GM18508 (cell line): ENCODE data around the gene GUK1.
"Not testable (repeated sequence)": the region's sequence is repeated elsewhere in the genome, so short reads cannot be mapped to it uniquely, and the experiment has no call there.

Experiments used
- ATAC-seq: cut with Tn5 transposase; IDR thresholded peaks from one replicate; pipeline ENCODE4 v1.9.1; 2021; ENCODE audit warnings: moderate number of reproducible peaks; ENCODE audit not compliant: insufficient read depth, unreplicated experiment

Gene GUK1

DNA sequence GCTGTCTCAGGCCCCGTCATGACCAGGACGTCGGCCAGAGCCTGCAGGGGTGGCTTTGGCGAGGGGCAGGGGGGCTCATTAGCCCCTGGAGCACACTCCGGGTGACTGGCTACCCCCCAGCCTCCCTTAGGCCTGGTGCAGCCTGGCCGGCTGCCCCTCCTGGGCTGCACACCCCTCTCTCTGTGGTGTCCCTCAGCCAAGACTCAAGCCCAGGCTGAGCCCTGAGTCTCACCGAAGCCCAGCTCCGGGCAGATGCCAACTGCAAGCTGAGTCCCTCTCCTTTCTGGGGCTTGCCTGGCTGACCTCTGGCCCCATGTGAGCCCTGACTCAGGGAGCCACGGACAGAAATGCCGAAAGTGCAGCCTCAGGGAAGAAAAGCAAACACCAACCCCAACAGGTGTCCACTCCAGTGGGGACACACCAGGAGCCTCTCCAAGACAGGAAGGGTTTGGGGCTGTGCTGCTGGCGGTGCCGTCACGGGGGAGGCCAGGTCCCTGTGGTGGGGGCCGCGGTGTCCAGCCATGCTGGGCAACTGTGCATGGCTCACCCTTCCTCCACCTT is 20.2 kb downstream of the GUK1 start:
- ATAC-seq, result no peak

DNA sequence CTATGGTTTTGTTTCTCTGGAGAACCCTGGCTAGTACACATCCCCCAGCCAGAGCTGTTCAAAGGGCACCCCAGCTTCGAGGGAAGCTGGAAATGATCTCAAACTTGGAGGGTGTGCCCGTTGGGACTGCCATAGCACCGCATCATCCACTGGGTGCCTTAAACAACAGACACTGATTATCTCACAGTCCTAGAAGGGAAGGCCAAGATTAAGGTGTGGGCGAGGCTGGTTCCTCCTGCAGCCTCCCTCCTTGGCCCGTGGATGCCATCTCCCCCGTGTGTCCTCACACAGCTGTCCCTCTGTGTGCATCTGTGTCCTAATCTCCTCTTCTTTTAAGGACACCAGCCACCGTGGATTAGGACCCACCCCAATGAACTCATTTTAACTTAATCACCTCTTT is 21.3 kb downstream of the GUK1 start:
- ATAC-seq, result no peak

DNA sequence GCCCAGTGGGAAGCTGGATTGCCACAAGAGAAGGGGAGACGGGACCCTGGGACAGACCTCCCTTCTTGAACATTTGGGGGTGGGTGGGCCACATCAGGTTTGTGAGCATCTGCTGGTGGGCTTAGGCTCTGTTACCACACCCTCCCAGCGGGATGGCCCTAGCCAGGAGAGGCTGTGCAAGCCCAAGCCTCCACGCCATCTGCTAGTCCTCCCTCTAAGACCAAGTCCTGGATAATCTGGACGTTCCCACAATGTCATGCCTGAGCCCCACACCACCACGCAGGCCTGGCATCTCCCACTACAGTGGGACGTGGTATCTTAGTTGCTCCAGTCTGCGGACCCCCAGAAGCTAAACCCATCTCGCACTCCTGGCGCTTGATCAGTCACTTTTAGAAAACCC is 21.8 kb downstream of the GUK1 start:
- ATAC-seq, result no peak

DNA sequence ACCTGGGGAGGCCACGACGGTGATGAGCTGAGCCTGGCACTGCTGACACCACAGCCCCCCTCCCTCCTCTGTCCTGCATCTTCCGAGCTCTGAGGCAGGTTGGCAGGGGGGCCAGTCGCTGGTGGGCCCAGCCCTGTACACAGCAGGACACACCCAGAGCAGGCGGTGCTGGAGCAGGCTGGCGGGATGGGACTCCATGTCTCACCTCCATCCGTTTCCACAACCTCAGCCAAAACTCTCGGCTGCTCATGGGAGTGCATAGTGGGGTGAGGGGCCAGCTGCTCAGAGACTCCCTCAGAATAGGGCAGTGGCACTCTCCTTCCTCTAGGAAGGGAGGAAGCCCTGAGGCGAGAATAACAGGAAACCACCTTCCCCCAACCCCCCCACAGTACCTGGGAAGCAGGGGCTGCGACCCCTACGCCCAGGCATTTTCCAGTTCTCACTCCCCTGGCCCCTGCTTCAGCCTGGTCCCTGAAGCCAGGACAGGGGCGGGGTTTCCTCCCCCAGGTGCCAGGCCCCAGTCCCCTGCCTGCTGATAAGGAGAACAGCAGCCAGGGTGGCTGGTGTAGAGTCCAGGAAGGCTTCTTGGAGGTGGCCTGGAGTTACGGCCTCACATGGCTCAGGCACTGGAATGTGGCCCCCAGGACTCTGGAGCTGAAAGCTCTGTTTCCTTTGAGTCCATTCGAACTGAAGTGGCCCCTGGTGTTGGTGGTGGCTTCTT is 22.4 kb downstream of the GUK1 start:
- ATAC-seq, result no peak

DNA sequence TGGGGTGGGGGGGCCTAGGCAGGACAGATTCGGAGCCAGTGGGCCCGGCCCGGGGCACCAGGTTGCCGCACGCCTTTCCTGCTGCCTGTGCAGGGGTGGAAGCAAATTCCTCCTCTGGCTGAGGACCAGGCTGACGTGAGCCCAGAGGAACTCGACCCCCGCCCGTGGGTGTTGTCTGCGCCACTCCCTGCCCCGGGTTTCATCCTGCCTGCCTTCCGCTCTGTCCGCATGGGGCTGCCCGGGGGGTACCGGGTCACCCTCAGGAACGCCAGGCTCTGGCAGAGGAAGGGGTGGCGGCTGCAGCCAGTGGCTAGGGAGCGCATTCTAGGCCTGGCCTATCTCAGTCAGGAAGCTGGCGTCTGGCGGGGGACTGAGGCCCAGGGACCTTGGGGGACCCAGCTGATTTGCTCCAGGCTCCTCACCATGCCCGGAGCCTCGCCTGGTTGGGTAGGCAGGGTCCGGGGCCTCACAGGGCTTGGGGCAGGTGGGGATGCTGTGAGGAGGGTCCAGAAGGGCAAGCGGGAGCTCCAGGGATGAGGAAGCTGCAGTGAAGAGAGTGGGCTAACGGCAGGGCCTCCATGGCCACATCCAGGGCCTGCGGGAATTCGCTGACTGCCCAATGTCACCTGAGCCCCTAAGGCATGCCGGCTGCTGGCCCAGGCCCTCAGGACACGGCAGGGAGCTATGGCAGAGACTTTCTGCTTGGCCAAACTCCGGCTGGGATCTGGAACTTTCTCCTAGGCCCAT is 23.1 kb downstream of the GUK1 start:
- no peak for ATAC-seq

DNA sequence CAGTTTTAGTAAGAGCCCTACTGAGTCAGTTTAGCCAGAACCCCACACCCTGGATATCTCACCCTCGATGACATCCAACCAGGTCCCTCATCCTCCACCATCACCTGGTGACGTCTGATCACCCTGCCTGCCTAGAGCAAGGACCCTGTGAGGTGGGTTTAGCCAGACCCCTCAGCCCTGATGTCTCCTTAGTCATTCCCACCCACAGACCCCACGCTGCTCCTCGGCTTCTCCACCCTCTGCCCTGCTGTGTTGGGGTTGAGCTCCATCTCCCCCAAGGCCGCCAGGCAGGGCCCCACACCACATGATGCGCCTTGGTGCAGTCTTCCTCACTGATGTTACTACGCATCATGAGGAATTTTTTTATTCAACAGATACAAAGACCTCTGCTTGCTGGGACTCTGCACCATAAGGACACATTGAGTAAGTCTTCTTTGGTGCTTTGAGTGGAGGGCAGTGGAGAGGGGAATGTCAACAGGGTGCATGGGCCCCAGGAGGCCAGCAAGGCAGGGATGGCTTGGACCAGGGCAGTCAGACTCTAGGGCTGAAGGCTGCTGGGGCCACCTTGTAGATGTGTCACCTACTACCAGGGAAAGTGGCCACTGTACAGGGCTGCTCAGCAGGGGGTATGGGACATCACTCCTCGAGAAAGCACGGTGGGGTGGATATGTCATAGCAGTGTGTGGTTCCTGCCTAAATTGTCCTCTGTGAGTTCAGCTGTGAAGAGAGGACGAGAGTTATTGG is 23.9 kb downstream of the GUK1 start:
- ATAC-seq, result no peak

DNA sequence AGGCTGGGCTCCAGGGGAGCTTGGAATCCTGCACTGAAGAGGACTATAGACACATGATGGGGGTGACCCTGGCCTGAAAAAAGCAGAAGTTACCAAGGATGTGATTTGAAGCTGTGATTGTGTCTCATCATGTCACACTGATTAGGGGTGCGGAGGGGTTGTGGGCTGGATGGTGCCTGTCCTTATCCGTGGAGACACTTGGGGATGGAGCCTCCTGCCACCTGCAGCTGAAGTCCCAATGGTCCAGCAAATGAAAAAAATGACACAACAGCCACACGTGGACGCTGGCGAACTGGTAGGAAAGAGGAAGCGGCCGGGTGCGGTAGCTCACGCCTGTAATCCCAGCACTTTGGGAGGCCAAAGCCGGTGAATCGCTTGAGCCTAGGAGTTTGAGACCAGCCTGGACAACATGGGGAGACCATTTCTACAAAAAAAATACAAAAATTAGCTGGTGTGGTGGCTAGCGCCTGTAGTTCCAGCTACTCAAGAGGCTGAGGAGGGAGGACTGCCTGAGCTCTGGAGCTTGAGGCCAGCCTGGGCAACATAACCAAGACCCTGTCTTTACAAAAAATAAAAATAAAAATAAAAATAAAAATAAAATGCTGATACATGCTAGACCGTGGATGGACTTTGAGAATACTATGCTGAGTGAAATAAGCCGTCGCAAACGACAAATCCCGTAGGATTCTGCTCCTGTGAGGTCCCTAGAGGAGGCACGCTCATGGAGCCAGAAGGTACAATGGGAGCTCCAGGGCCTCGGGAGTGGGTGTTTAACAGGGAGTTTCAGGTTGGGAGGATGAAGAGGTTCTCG is 24.7 kb downstream of the GUK1 start:
- ATAC-seq, result no peak

DNA sequence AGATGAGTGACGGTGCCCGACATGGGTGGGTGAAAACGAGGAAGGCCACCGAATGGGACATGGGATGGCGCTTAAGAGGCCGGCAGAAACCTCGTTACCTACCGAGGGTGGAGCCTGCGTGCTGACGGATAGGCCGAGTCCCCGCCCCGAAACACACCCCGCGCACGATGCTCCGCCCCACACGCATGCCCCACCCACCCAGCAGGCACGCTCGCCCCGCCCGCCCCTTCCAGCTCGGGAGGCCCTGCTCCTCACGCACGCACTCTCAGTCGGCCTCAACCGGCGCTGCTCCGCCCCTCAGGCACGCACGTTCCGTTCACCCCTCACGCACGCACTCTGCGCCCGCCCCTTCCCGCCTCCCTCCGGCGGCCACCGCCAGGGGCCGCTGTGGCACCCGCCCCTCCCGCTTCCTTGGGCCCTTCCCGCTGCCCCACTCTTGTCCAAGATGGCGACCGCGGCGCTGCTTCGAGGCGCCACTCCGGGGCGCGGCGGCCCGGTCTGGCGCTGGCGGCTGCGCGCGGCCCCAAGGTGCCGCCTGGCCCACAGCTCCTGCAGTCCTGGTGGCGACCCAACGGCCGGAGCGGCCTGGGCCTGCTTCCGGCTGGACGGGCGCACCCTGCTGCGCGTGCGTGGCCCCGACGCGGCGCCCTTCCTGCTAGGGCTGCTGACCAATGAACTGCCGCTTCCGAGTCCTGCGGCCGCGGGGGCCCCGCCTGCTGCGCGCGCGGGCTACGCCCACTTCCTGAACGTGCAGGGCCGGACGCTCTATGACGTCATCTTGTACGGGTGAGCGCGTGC is 25.5 kb downstream of the GUK1 start, which contains the start of gene IBA57:
IBA57 (plus strand) TSS at position 433 of the 798 bp plus-strand sequence; CDS start at position 446, 13 bp downstream.
- ATAC-seq, result peak; percentile 65

DNA sequence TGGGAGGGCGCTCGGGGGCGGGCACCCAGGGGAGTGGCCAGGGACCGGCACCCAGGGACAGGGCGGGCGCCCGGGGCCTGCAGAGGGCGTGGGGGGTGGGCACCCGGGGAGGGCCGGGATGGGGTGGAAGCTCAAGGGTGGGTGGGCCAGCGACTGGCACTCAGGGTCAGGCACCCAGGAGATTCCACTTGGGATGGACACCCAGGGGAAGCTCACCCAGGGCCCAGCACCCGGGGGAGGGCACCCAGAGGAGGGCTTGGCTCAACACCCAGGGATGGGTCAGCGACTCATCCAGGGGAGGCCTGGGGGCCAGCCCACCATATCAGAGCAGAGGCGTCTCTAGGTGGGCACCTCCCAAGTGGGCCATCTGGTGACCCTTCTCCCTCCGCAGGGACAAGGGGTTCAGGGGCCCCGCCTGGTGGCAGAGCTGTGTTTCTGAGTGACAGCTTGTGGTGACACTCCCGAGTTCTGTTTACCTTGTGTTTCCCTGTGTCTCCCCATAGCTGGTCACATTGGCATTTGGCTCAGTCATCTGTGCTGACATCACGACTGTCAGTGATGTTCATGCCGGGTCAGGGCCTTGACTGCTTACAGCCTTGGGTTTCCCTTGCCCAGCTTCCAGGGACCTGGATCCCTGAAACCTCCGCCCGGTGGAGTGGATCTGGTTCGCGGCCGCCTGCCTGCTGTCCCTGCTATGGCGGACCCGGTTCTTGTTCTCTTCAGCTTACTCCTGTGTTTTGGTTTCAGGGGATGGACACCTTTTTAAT is 26.3 kb downstream of the GUK1 start:
- peak; percentile 19 for ATAC-seq

DNA sequence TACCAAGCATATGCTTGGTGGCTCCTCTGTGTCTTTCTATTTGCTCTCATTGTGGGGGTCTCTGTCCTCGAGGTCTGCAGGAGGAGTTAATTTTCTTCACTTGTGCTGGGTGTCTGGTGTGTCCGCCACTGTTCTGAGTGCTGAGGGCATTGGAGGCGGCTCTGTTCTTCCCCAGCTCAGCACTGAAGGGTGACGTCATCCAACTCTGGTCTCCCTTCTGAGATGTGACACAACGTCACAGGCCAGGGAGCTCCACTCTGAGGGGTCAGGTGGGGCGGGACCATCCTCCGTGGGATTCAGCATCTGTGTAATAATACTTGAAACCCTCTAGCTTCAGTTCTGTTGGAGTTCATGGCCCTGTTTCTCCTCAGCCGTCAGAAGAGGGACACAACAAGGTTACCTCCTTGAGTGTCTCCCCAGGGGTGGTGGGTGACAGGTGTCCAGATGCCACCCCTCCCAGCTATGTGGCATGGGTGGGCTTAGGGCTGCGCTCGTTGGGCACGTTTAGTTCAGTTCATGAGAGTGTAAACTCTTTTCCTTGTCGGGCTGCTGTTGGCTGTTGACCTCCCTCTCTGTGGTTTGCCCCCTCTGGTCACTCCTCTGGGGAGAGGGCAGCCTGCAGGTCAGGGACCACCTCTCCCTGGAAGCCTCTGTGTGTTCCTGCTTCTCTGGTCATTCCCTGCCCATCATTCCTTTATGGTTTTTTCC is 28.6 kb downstream of the GUK1 start:
- no peak for ATAC-seq

DNA sequence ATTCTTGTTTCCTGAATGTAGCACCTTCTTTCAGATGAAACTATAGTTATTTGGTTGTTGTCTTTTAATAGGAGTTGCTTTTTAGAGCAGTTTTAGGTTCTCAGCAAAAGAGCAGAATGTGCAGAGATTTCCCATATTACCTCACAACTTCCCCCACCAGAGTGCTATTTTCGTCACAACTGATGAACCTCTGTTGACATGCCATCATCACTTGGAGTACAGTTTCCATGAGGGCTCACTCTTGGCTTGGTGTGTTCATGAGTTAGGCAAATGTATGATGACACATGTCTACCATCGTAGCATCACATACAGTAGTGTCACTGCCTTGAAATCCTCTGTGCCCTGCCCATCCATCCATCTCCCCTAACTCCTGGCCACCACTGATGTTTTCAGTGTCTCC is 29.3 kb downstream of the GUK1 start:
- ATAC-seq, result no peak

DNA sequence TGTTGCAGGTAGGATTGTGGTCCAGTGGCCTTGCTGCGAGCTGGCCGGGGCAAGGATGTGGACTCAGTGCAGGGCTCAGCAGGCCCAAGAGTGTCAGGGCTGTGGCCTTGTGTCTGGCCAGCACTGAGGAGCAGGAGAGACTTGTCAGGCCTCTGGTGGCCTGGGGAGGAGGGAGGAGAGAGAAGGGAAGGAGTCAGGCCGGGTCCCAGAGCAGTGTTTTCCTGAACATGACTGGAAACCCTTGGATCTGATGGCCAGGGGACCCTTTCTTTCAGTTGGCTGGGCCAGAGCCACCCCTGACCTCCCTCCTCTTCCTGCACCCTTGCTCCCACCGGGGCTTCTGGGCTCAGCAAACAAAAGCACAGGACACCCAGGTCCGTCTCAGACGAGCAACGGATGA is 30.6 kb downstream of the GUK1 start:
- no peak for ATAC-seq

DNA sequence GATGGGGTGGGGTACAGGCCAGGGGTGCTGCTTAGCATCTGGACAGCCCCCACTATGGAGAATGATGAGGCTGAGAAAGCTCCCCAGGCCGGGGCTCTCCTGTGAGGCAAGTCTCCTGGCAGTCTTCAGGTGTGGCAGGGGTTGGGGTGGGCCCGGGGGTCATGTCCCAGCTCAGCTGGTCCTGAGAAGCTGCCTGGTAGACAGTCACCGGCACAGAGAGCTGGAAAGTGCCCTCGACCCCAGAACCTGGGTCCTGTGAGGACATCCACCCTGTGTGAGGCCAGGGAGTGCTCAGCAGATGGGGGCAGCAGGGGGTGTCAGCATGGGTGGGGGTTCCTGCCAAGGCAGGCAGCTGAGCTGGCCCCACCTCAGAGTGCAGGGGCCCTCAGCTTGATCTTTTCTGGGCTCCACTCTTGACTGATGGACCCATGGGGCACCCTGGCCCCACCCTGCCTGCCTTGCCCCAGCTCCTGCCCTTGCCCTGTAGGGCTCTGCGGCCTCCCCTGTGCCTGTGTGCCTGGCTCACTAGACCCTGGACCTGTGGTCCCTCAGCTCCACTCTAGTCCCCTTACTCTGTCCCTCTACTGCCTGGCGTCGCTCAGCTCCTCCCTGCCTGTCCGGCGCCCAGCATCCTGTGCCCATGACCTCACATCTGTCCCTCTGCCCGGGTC is 31.3 kb downstream of the GUK1 start:
- ATAC-seq, result no peak

DNA sequence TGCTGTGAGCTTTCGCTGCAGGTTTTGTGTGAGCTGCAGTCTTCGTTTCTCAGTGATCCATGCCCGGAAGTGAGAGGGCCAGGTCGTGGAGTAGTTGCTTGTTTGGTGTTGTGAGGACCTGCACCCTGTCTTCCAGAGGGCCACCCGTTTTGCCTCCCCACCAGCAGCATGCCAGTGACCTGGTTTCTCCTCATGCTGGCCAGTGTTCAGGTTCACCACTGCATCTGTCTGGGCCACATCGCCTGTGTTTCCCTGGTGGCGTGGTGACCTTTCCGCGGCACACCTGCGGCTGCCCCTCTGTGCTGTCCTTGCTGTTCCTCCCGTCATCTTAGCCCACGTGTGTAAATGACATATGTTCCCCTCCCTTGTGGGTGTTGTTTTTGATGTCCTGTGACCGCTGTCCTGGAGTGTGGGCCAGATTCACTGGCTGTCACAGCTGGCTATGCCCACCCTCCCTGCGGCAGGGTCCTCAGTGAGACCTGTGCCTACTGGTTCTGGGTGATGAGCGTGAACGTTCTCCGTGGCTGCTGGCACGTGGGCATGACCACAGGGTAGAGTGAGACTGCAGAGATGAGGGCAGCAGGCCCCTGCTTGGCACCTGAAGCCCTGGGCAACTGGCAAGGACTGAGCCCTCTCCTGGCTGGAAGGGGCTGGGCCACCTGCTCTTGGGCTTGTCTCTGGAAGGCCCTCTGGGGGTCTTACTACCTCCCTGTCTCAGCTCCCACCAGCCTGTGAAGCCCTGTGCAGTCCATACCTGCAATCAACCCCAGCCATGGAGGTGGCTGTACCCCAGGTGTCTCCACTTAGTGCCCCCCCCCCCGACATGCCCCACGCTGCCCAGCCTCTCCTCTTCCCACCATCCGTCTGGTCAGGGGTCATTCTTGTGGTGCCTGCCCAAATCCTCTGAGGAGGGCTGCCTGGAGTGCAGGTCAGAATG is 32.8 kb downstream of the GUK1 start:
- no peak for ATAC-seq

DNA sequence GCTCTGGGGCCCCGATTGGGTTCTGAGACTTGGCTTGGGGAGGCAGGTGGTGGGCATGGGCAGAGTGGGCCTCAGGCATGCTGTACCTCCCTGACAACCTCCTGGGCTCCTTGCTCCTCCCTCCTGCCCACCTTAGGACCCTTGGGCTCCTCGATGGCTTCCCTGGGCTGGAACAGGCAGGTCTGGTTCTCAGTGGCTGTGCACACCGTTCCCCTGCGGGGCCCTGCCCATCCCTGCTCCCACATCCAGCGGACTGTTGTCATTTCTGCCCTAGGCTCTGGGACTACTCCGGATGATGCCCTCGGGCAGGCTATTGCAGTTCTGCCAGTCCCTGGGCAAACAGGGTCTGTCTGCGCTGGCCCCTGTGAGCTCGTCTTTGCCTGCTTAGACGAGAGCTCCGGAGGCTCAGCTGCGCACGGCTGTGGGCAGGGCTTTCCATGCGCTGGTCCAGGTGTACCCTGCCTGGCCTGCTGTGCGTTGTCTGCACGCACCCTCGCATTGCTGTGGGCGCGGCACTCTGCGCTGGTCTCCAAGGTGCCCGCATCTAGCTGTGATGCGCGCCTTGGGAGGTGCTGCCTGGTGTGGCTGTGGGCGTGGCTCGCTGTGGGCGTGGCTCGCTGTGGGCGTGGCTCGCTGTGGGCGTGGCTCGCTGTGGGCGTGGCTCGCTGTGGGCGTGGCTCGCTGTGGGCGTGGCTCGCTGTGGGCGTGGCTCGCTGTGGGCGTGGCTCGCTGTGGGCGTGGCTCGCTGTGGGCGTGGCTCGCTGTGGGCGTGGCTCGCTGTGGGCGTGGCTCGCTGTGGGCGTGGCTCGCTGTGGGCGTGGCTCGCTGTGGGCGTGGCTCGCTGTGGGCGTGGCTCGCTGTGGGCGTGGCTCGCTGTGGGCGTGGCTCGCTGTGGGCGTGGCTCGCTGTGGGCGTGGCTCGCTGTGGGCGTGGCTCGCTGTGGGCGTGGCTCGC is 33.7 kb downstream of the GUK1 start:
- ATAC-seq, result not testable (repeated sequence)
